GM19351 (cell line): ENCODE measurements around the gene BRMS1.
"Not testable (repeated sequence)": the region's sequence is repeated elsewhere in the genome, so short reads cannot be mapped to it uniquely, and the experiment has no call there.

Source experiments
- ATAC-seq: cut with Tn5 transposase; IDR thresholded peaks from one replicate; pipeline ENCODE4 v1.9.1; 2021; ENCODE audit warnings: mild to moderate bottlenecking, moderate library complexity; ENCODE audit not compliant: unreplicated experiment

The BRMS1 gene

DNA sequence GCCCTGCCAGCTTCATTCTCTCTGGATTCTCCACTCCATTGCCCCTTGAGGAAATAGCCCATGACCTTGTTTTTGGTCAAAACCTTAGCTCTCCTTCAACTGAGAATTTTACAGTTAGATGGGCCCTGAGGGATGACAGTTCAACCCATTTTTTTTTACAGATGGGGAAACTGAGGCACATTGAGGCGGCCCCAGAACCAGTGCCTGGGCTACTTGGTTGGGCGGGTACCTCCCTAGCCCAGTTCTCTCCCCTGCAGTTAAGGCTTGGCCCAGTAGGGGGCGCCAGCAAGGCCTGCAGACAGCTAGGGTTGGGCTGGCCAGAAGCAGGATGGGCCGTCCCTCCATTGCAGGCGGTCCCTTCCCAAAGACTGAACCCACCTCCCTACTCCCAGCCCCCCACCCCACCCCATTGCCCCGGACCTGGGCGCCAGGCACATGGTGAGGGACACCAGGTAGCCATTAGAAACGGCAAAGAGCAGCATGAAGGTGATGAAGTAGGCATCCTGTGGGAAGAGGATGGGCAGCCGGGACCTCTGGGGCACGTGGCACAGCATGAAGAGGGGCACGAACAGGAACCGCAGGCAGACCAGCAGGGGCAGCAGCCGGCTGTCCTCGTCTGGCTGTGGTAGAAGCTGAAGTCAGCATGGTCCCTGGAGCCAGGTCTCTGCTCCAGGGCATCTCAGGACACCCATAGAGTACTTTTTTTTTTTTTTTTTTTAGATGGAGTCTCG is 19.1 kb upstream of the BRMS1 start:
- ATAC-seq: no peak

DNA sequence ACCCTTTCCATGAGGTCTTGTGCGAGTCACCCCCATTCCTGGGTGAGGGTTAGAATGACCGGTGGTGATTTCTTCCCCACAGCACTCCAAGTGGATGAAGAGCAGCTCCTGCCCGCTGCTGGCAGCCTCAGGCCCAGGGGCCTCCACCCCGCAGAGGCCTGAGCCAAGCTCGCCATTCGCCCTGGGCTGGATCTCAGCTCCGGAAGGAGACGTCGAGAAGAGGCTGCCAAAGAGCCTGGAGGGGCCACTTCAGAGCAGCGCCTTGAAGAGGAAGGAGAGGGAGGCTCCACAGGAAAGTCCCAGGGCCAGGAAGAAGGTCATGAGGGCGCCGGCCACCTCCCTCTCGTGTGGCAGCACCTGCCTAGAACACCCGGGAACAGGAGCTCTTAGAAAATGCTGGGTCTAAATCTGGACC is 18.3 kb upstream of the BRMS1 start:
- no peak for ATAC-seq

DNA sequence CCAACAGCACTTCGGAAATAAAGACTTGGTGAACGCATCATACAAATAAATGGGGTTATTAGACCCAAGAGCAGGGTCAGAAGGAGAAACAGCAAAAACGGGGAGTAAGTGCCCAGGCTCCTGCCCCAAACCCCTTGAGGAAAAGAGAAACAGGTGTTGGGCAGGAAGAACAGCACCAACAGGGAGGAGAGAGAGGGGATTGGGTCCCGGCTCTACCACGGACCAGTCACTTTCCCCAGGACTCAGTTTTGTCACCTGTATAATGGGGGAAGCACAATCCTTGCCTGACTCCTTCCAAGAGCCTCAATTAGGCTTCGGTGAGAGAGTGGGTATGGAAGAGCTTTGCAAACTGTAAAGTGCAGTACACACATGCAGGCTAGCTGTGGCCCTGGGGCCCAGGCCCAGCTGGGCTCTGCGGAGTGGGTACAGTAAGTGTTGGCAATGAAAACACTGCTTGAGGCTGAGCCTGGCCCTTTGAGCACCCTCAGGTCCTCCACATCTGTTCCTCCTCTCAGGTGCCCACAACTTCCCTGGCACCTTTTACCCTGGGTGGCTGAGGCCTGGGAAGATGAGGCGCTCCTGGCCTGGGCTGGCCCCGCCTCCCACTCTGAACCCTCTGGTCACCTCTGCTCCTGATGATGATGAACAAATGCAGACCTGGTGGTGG is 17.7 kb upstream of the BRMS1 start:
- no peak for ATAC-seq

DNA sequence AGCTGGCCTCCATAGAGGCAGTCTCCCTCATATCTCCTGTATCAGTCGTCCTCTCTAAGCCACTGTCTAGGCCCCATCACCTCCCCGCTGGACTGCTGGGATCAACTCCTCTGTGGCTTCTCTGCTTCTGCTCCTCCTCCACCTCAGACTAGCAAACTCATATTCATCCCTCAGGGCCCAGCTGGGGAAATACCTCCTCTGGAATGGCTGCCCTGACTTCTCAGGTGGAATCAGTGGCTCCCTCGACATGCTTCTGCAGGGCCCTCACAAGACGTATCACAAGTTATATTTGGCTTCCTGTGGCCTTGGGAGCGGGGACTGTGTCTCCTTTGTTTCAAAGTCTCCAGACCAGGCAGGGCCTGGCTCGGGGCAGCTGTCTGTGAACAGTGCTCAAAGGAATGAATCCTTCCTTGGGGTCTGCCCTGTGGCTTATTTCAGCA is 16.6 kb upstream of the BRMS1 start:
- ATAC-seq: no peak

DNA sequence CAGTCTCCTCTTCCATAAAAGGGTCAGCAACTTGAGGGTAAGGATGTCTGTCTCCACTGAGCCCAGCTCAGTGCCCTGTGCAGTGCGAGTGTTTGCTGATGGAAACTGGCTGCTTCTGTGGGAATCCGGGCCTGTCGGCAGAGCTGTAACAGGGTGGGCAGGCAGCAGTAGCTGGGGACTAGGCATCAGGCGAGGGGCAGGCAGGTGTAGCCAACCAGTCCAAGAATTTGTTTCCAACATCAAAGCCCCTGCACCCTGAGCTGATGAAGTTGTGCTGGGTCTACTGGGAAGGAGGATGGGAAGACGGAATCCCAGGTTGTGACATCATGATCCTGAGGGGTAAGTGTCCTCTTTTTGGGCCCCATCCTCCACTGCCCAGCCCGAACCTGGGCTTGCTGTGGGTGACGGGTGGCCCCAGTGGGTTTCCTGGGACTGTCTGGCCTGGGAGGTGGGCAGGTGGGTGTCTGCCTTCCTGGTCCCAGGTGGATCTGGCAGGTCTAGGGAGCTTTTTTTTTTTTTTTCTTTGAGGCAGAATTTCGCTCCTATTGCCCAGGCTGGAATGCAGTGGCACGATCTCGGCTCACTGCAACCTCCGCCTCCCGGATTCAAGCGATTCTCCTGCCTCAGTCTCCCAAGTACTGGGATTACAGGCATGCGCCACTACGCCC is 15.6 kb upstream of the BRMS1 start:
- no peak for ATAC-seq

DNA sequence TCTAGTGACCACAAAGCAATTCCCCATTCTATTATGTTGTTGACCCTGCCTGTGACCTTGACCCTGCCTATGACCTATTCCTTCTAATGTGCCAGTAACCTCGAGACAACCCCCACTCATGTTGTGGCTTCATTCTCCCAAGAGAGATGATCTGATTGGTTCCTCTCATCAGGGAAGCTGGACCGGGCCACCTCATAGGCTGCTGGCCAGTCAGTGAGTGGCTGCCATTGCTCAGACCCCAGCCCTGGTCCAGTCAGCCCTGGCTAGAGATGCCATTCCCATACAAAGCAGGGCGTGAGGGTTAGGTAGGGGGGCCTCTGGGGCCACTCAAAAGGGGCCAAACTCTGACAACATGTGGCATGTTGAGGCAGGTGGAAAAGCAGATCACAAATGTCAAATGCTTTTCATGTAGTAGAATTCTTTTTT is 14.8 kb upstream of the BRMS1 start:
- no peak for ATAC-seq

DNA sequence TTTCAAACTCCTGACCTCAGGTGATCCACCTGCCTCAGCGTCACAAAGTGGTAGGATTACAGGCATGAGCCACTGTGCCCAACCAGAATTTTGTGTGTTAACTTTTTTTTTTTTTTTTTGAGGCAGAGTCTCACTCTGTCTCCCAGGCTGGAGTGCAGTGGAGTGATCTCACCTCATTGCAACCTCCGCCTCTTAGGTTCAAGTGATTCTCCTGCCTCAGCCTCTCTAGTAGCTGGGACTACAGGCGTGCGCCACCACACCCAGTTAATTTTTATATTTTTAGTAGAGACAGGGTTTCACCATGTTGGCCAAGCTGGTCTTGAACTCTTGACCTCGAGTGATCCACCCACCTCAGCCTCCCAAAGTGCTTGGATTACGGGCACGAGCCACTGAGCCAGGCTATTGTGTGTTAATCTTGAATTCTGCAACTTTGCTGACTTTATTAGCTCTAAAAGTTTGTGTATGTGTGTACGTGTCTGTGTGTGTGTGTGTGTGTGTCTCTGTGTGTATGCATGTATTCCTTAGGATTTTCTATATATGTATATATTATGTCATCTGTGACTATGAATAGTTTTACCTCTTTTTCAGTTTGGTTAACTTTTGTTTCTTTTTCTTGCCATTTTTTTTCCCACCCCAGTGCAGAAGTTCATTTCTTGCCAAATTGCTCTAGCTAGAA is 5.8 kb upstream of the BRMS1 start:
- not testable (repeated sequence) for ATAC-seq

DNA sequence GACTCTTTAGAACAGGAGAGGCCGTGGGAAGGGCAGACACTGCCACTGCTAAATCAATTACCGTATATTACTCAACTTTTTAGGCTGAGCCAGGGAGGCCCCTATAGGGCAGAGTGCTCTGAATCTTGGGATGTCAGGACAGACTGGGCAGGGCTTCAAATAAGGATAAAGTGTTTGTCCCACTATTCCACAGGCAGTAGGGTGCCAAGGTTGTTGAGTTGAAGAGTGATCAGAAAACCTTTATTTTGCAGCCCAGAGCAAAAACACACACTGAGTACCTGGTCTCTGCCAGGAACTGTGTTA is 4.1 kb upstream of the BRMS1 start:
- no peak for ATAC-seq

DNA sequence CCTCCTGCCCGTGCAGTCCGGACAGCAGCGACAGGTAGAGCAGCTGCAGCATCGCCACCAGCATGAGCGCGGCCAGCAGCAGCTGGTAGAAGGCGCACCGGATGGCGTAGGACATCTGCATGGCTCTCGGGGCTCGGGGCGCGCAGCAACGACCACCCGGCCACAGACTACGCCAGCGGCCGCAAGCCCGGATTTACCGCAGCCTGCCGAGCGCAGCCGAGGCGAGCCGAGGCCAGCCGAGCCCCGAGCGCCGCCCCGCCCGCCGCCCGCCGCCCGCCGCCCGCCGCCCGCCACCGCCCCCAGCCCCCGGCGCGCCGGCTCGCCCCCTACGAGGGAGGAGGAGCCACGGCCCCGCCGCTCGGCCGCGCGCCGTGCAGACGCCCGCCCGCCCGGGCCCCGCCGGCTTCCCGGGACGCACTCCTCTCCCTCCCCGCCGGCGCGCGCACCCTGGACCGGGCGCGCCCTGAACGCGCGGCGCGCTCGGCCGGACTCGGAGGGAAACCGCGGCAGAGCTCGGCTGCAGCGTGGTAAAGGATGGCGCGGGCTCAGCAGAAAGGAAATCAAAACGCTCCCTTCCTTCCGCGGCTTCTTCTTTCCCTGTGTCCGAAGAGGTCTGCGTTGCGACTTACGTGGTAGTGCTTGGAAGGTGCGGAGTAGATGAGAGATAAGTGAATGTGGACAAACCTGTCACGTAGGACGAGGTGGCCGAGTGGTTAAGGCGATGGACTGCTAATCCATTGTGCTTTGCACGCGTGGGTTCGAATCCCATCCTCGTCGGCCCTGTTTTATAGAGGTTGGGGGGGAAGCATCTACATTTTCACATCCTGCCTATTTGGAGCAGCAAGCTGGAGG is 2.7 kb upstream of the BRMS1 start, which contains the start of gene B4GAT1:
Gene B4GAT1 (minus strand): TSS at position 205 of the 852 bp plus-strand sequence. CDS start 84 bp downstream, at position 121.
- ATAC-seq: no peak

DNA sequence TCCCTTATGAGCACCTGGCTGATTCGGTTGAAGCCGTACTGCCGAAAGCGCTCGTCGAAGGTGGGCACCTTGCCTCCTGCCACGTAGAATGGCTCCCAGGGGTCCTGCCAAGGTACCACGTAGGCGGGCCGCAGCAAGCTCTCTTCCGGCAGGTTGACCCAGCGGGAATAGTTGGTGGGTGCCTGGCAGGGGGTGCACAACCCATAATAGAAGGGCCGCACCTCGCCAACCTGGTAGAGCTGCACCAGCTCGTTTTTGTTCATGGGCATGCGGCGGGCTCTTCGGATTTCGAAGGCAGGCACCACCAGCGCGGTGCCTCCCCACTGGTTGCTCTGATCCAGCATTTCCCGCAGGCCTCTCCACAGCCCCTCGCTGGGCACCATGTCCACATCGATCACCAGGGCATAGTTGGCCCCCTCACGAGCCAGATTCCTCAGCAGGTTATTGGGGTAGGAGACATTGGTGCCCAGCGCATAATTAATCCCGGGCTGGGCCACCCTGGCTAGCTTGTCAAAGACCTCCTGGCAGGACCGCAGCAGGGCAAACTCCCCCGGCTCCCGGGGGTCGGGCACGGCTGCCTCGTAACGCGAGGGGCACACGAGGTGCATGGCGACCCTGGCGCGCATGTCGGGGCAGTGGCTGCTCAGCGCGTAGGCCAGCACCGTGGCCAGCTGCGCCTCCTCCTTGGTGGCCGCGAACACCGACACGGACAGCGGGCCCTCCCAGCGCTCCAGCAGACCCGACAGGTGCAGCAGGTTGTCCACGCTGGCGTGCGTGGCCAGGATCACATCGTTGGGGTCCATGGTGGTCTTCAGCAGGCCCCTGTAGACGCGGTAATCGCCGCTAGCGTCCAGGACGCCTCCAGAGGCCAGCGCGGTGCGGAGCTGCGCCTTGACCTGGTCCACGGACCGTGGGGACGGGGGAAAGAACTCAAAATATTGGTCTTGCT is 1.8 kb upstream of the BRMS1 start:
- ATAC-seq: no peak

DNA sequence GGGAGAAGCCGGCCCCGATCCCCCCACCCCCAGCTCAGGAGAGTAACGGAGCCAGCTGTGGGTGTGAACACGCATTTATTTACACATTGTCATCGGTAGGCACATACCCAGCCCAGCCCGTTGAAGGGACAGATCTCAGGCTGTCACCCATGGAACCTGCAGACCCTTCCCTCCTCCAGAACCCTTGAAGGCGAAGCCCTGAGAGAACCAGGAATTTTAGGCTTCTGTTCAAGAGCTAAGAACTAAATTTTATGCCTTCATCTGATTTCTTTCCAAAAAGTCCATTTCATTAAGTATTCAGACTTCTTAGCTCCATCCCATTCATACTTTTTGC is 379 bp upstream of the BRMS1 start:
- peak; percentile 5 for ATAC-seq

DNA sequence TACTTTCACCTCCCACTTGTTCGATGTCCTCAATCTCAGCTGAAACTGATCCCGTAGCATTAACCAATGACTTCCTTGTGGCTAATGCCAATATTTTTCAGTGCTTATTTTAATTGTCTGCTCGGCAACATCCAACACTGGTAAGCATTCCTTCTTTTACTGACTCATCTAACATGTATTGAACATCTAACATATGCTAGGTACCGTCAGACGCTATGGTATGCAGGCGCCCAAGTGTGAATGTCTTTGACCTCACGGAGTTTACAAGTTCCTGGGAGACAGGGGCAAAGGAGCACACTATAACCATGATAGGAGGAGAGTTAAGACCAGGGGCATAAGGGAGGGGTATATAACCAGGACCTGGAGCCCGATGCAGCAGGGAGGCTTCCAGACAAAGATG is 1.7 kb downstream of the BRMS1 start:
- ATAC-seq: no peak

DNA sequence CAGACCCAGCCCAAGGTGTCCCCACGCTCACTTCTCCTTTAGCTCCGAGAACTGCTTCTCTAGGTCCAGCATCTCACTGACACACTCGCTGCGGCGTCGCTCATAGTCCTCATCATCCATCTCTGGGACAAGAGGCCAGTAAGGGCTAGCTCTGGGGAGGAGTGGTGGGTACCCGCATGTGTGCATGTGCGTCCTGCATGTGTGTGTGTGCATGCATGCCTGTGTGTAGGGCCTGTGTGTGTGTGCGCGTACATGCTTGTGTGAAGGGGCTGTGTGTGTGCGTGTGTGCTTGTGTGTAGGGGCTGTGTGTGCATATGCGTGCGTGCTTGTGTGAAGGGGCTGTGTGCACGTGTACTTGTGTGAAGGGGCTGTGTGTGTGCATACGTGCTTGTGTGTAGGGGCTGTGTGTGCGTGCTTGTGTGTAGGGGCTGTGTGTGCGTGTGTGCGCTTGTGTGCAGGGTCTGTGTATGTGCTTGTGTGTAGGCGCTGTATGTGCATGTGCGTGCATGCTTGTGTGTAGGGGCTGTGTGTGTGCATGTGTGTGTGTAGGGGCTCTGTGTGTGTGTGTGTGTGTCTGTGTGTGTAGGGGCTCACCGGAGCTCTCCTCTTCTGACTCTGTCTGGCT is 3.3 kb downstream of the BRMS1 start:
- no peak for ATAC-seq

DNA sequence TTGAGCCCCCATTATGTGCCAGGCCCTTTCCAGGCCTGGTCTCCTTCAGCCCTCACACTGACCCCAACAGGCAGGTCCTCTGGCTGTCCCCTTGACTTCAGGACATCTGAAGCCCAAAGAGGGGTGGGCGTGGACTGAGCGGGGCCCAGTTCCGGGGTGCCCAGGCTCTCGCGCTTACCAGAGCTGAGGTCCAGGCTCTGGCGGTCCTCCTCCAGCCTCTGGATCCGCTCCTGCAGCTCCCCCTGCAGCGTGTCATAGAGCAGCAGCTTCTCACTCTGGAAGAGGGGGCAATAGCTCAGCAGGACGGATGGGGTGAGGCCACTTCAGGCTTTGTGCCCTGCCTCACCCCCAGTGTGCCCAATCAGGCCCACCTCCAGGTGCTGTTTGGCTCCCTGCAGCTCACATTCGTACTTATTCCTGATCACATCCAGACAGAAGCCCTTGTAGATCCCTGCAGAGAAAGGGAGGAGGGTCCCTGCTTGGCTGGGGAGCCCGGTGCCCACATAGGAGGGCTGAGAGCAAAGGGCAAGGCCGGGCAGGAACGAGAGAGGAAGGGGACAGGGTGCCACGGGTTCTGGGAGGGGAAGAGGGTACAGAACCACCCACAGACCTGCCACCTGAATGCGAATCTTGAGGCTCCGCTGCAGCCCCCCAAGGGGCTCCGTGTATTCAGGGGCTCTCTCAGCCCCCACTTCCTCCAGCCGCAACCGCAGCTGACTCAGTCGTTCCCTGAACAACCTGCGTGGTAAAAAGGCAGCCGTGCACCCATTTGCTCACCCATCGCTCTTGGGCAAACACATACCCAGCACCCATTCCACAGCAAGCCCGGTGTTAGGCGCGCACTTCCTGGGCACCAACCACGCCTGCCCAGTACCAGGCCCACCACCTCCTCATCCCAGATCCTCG is 4.1 kb downstream of the BRMS1 start:
- ATAC-seq: no peak

DNA sequence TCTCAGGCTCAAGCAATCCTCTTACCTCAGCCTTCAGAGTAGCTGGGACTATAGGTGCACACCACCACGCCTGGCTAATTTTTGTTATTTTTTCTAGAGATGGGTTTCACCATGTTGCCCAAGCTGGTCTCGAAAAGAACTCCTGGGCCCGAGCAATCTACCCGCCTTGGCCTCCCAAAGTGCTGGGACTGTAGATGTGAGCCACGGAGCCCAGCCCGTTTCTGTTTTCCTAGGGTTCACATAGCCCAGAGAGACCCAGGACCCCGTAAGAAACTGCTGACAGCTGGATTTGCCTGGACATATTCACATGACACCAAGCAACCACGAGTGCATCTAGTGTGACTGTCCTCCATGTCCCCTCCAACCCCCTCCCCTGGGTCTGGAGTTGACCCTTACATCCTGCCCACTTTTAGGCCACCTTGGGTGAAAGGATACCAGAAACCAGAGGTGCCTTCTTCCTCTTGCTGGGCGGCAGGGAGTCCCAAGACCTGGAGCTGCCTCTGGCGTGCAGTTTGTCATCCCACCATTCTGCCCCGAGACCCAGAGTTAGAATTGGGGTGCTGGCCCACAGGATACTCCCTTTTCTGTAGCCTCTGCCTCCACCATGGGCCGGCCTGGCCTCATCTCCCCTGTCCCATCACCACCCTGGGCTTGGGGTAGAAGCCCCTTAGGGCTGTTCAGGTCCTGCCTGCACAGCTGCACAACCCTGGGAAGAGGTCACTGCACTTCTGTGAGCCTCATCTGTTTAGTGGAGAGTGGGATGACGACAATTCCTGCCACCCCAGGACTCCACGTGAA is 5.0 kb downstream of the BRMS1 start:
- no peak for ATAC-seq

DNA sequence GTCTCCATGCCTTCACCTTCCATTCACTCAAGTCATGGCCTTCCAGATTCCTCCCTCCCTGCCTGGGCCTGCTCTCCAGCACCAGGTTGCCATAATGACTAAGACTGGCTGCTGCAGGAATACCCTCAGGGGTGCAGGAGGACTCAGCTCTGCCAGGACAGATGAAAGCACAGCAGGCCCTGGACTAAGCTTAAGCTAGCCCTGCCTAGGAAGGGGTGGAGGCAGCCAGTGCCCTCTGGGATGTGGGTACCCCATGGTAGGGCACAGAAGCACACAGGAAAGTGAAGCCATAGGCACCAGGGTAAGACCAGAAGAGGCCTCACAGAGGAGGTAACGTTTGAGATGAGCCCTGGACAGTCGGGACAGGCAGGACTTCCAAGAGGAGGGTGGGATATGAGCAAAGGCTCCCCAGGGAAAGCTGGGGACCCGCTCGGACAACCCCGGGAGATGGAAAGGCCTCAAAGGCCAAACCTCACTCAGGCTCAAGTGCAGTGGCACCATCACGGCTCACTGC is 5.7 kb downstream of the BRMS1 start:
- no peak for ATAC-seq
